Karpas-422 (cell line): ENCODE measurements around the gene HUS1B. TPM values are rescaled to one million over a fixed set of nuclear protein-coding genes. Genes with fewer than 3 reads are reported as not detected.

Source experiments
- DNase-seq: peaks from one replicate; pipeline ENCODE4 v3.0.0-alpha.2; 2015
- H2AFZ ChIP-seq: fragments of 200-600 bp; sonication (generic); 2 replicates; pipeline ENCODE4 v1.6.1; 2014; ENCODE audit warnings: antibody characterized with exemption, low read length, mixed read lengths
- H3K27ac ChIP-seq: fragments of 200-600 bp; sonication (generic); 2 replicates; pipeline ENCODE4 v1.5.1; 2014; ENCODE audit warnings: mild to moderate bottlenecking, low read length, moderate library complexity
- H3K27me3 ChIP-seq: fragments of 200-600 bp; sonication (generic); 2 replicates; pipeline ENCODE4 v1.6.1; 2014; ENCODE audit warnings: low read length, mixed read lengths
- H3K36me3 ChIP-seq: fragments of 200-600 bp; sonication (generic); 2 replicates; pipeline ENCODE4 v1.6.1; 2014; ENCODE audit warnings: low read length, mixed read lengths; ENCODE audit not compliant: insufficient read depth
- H3K4me1 ChIP-seq: fragments of 200-600 bp; sonication (generic); 2 replicates; pipeline ENCODE4 v1.6.1; 2014; ENCODE audit warnings: mild to moderate bottlenecking, low read length, mixed read lengths
- H3K4me2 ChIP-seq: fragments of 200-600 bp; sonication (generic); 2 replicates; pipeline ENCODE4 v1.6.1; 2014; ENCODE audit warnings: low read length, low read depth, mild to moderate bottlenecking; ENCODE audit not compliant: poor library complexity, severe bottlenecking
- H3K4me3 ChIP-seq: fragments of 200-600 bp; sonication (generic); 2 replicates; pipeline ENCODE4 v1.5.1; 2014; ENCODE audit warnings: mild to moderate bottlenecking, antibody characterized with exemption, low read length, mixed read lengths
- H3K79me2 ChIP-seq: fragments of 200-600 bp; sonication (generic); 2 replicates; pipeline ENCODE4 v1.6.1; 2014; ENCODE audit warnings: mild to moderate bottlenecking, low read length, mixed read lengths
- H3K9ac ChIP-seq: fragments of 200-600 bp; sonication (generic); 2 replicates; pipeline ENCODE4 v1.6.0; 2014; ENCODE audit warnings: low read length
- H3K9me2 ChIP-seq: fragments of 200-600 bp; sonication (generic), shearing (Covaris generic); replicated peaks from 2 replicates; pipeline ENCODE4 v1.6.0; 2014; ENCODE audit warnings: mild to moderate bottlenecking, low read length, moderate library complexity; ENCODE audit not compliant: insufficient read depth
- H3K9me3 ChIP-seq: fragments of 300-700, 200-600 bp; sonication (generic); 2 replicates; pipeline ENCODE4 v1.6.1; 2014; ENCODE audit warnings: low read length, mixed read lengths
- H4K20me1 ChIP-seq: fragments of 200-600 bp; sonication (generic); 2 replicates; pipeline ENCODE4 v1.6.1; 2014; ENCODE audit warnings: mild to moderate bottlenecking, antibody characterized with exemption, low read length, low read depth; ENCODE audit not compliant: insufficient read depth
- total RNA-seq: library from RNA; depleted of rRNA; stranded (reverse); fragments of >200 nt; shearing (Covaris generic); gene quantifications from 2 replicates; pipeline ENCODE4 v1.2.3, GENCODE V29; 2014; ENCODE audit warnings: low replicate concordance; rRNA removed

Gene HUS1B
- total RNA-seq, 1 experiment from 2014 or later = 0.30 TPM

DNA sequence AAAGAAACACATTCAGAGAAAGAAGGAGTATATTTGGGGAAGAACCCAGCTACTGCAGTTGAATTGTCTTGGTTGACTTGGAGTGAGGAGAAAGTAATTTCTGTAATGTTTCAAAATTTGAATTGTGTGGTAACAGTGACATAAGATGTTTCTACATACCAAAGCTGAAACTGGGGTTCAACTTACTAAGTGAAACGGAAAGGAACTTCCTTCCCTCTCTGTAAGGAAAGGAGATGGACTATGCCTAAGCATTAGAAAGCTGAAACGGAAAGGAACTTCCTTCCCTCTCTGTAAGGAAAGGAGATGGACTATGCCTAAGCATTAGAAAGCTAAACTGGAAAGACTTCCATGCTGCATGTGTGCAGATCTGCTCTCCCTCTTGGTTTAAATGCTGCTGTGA is 46.0 kb downstream of the HUS1B start:
- H3K36me3 ChIP-seq = peaks cover 10% of the 10 kb centered on the region
- no peaks in the 10 kb centered on the region for H3K9me2 ChIP-seq
- H3K9ac ChIP-seq = no peak overlapping the region
- DNase-seq = no peak
- no peaks in the 10 kb centered on the region for H3K79me2 ChIP-seq
- no peaks in the 10 kb centered on the region for H3K27me3 ChIP-seq
- no peaks in the 10 kb centered on the region for H4K20me1 ChIP-seq
- no peak overlapping the region for H3K27ac ChIP-seq
- no peak overlapping the region for H3K4me2 ChIP-seq
- no peak overlapping the region for H3K4me3 ChIP-seq
- H2AFZ ChIP-seq = no peak overlapping the region
- H3K9me3 ChIP-seq = no peaks in the 10 kb centered on the region
- no peaks in the 10 kb centered on the region for H3K4me1 ChIP-seq

DNA sequence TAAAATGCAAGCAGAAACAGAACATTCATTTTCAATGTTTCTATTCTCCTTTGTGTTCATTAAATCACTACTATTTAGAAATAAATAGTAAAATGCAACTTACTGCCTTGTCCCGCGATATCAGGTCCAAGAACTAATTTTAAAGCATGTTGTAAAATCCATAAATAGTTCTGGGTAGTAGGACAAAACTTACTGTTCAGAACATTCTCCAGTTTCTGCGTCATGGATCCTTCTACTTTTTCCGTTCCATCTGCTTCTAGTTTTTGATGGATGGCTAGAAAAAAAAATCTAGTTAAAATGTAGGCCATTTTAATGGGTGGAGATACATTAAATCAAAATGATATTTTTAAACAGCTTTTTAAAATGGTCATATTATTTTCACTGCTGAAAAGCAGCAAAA is 47.0 kb downstream of the HUS1B start:
- peaks cover 10% of the 10 kb centered on the region for H3K36me3 ChIP-seq
- H3K4me2 ChIP-seq = no peak overlapping the region
- H2AFZ ChIP-seq = no peak overlapping the region
- H3K4me3 ChIP-seq = no peak overlapping the region
- H3K27me3 ChIP-seq = no peaks in the 10 kb centered on the region
- no peak overlapping the region for H3K27ac ChIP-seq
- no peak overlapping the region for H3K9ac ChIP-seq
- H3K9me3 ChIP-seq = no peaks in the 10 kb centered on the region
- no peaks in the 10 kb centered on the region for H4K20me1 ChIP-seq
- H3K4me1 ChIP-seq = no peaks in the 10 kb centered on the region
- no peak for DNase-seq
- H3K79me2 ChIP-seq = no peaks in the 10 kb centered on the region
- no peaks in the 10 kb centered on the region for H3K9me2 ChIP-seq

DNA sequence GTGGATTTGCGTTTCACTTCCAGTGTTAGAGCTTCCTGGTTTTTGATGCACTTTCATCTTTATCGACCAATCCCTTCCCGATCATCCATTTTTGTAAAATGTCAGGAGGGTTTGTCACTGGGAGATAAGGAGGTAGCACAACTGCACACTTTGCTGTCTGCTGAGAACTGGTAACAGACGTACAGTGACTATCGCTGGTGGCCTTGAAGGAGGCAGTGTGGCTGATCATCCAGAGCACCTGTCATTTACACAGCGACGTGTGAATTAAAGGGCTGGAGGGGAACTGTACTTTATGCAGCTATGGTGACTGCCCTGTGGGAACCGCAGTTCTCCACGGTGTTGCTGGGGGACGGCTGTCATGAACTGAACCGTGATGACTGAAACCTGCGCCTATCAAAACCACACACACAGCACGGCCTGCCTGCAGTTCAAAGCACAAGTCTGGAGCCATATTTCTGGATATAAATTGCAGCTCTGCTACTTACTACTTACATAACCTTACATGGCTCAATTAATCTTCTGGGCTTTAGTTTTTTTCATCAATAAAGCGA is 50.0 kb downstream of the HUS1B start:
- no peaks in the 10 kb centered on the region for H3K9me2 ChIP-seq
- H4K20me1 ChIP-seq = no peaks in the 10 kb centered on the region
- H2AFZ ChIP-seq = no peak overlapping the region
- no peak overlapping the region for H3K9ac ChIP-seq
- H3K79me2 ChIP-seq = no peaks in the 10 kb centered on the region
- H3K9me3 ChIP-seq = no peaks in the 10 kb centered on the region
- no peak overlapping the region for H3K27ac ChIP-seq
- no peak for DNase-seq
- H3K4me1 ChIP-seq = no peaks in the 10 kb centered on the region
- H3K4me3 ChIP-seq = no peak overlapping the region
- peaks cover 10% of the 10 kb centered on the region for H3K36me3 ChIP-seq
- H3K27me3 ChIP-seq = no peaks in the 10 kb centered on the region
- no peak overlapping the region for H3K4me2 ChIP-seq

Other genes starting within 250 kb of the HUS1B start
- gene EXOC2, start 36.0 kb upstream of the HUS1B start, total RNA-seq = 17.6 and 26.6 TPM in 2 replicates